ENCODE results near the gene MYBBP1A.

The MYBBP1A gene

DNA sequence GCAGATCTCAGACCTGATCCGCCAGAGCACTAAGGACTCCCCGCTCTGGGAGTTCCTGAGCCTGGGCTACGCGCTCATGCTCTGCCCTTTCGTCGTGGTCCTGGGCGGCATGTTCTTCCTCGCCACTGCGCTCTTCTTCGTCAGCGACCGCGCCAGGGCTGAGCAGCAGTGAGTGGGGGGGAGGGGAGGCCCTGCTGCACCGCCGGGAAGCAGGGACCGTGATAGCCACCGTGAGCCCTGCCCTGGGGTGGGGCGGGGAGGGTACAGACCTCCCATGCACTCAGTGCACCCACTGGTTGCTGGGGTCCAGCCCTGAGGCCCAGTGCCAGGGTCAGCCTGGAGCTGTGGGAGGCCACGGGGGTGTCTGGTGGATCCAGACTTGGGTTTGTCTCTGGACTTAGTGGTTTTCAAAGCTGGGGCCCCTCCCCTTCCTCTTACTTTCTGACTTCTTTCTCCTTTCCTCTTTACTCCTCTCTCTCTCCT is 18.9 kb downstream of the MYBBP1A start:
- DNase-seq (ENCODE audit: low spot score) = no peak

DNA sequence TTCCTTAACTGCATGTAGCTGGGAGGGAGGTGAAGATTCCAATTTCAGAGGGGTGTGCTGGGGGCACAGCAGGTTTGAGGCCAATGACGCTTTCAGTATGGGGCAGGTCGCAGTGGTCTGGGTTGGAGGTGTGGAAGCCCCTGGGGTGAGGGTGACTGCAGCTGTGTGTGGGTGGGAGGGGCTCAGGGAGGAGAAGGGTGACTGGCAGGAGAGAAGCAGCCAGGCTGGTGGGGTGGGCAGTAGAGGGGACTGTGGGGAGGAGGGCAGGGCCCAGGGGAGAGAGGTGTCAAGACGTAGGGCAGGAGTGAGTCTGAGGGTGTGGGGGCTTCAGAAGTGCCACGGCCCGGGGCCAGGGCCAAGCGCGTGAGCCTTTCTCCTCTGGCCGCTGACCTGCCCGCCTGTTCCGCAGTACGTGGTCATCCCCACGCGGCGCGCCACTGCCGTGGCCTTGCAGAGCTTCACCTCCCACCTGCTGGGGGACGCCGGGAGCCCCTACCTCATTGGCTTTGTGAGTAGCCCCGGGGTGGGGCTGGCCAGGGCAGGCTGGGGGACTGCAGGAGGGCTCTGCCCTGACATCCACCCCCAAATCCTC is 19.4 kb downstream of the MYBBP1A start:
- no peak for DNase-seq (ENCODE audit: low spot score)

DNA sequence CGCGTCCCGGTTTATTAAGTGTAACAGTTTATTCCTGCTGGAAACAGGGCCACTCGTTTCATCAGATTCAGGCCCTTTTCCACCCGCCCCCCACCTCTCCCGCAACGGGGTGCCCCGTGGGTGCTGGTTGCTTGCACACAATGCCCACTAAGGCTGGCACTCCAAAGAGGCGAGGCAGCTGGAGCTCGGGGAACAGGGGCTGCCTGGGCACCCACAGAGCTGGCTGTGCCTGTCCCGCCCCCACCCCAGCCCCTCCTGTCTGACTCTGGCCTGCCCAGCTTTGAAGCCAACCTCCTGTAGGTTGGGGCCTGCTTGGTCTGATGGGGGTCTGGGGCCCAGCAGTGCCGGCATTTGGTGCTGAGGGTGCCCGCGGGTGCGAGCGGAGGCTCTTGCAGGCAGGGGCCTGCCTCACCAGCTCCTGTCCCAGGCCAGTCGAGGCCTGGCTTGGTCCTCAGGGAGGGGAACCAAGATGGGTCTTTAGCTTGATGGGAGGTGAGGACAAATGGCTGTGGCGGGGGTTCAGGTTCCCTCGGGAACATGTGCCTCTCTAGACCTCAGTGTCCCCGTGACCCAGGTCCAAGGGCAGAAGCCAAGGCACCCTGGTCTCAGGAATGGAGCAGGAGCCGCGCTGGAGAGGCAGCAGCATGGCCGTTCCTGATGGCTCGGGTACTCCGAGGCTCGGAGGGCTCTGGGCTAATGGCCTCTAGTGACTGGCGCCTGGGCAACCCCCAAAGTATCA is 20.1 kb downstream of the MYBBP1A start:
- DNase-seq (ENCODE audit: low spot score) = no peak

- no peak for DNase-seq (ENCODE audit: low spot score)
Measured at GRCh38 chr17:4534515-4534914, 20.7 kb downstream of the MYBBP1A start.

DNA sequence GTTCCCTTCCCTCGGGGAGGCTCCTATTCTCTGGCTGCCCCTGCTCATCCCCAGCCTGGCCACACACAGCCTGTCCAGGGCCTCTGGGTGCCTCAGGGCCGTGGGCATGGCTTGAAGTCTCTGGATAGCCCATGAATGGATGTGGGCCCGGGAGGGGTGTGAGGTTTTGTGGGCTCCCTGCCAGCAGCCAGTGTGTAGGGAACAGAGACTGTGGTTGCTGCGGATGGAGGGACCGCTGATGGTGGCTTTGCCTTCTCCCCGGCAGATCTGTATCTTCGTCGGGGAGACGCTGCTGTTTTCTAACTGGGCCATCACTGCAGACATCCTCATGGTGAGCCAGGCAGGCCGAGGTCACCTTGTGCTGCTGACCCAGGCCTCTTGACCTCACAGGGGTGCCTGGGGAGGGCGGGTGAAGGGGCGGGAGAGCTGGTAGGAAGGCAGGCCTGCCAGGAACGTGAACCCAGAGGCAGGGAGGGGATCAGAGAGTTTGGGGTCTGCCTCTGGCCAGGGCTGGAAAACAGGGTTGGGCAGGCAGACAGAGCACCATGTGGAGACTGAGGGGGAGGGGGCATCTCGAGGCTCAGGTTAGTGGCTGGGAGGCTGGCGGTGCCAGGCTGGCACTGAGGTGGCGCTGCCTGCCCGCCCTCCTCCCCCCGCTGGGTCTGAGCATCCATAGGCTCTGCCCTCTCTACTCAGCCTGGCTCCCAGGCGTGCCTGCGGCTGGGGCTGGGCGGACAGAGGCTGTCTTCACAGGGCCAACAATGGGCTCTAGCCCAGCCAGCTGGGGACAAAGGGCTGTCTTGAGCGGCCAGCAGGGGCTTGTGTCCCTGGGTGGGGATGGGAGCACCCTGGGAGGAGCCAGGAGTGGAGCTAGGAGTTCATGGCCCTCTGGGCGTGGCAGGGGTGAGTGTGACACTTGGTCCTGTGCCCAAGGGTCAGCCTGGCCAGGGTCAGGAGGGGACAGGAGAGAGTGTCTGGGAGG is 21.4 kb downstream of the MYBBP1A start:
- no peak for DNase-seq (ENCODE audit: low spot score)

DNA sequence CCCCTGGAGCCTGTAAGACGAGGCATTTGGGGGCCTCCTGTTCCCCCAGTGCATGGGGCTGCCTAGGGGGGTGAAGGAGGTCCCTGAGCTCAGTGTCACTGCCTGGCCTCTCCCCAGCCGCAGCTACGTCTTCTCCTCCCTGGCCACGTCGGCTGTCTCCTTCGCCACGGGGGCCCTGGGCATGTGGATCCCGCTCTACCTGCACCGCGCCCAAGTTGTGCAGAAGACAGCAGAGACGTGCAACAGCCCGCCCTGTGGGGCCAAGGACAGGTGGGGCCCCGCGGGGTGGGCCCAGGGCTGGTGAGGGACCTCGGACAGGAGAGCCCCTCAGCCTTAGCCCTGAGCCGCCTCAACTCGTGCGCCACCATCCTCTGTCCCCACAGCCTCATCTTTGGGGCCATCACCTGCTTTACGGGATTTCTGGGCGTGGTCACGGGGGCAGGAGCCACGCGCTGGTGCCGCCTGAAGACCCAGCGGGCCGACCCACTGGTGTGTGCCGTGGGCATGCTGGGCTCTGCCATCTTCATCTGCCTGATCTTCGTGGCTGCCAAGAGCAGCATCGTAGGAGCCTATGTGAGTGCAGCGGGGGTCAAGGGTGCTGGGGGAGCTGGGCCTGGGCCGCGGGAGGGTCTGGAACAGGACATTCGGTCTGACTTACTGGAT is 22.2 kb downstream of the MYBBP1A start:
- no peak for DNase-seq (ENCODE audit: low spot score)

DNA sequence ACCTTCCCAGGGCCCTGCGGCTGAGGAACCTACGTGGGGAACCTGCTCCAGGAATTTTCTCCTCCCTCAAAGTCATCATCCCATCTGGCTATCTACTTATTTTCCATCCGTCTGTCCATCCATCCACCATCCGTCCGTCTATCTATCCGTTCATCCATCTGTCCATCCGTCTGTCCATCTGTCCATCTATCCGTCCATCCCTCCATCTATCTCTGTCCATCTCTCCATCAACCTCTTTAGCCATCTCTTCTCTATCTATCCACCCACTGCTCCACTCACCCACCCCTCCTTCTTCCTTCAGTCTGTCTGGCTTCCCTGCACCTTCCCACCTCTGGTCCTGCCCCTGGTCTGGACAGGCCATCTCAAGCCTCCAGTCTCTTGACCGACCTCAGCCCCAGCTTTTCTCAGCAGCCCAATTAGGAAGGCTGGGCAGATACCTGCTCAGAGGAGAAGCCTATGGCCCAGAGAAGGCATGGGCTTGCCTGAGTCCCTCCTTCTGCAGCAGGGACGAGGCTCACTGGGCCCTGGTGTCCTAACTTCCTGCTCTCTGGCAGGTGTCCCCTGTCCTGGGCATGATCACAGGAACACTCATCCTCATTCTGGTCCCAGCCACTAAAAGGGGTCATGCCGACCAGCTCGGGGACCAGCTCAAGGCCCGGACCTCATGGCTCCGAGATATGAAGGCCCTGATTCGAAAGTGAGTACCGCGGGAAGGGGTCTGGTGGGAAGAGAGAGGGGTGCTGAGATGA is 23.0 kb downstream of the MYBBP1A start:
- no peak for DNase-seq (ENCODE audit: low spot score)

- DNase-seq (ENCODE audit: low spot score) = no peak
Measured at GRCh38 chr17:4530799-4531730, 24.1 kb downstream of the MYBBP1A start.

DNA sequence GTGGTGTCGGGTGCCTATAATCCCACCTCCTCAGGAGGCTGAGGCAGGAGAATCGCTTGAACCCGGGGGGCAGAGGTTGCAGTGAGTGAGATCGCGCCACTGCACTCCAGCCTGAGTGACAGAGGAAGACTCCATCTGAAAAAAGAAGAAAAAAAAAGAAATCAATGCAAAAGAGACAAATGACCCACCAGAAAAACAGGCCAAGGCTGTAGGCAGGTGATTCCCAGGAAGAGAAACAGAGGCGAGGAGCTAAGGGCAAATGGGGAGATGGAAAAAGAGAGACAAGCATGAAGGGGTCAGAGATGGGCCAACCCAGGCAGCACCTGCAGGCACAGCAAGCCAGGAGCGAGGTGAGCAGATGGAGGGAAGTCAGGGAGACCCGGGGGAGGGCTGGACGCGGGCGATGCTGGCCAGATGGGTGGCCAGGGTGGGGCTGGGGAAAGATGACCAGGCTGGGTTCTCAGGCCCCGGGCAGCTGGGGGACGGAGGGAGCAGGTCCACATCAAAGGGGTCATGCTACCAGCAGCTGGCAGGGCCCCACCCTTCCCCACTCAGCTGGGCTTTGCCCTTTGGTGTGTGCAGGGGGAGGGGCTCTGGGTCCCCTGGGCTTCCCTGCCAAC is 25.5 kb downstream of the MYBBP1A start:
- no peak for DNase-seq (ENCODE audit: low spot score)

- DNase-seq (ENCODE audit: low spot score) = no peak
Measured at GRCh38 chr17:4527566-4528125, 27.5 kb downstream of the MYBBP1A start.

DNA sequence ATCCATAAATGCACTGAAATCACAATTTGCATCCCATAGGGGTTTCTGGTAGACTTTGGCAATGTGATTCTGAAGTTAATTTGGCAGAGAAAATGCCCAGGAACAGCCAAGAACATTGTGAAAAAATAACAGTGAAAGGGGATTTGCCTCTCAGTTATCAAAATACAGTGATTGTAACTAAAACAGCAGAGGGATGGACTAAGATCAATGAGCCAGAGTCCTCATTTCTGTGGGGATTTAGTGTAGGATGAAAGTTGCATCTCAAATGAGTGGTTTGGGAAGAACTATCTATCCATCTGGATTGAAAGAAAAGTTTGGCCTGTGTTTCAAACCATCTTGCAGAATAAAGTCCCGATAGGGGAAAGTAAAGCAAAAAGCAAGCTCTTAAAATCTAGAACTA is 28.1 kb downstream of the MYBBP1A start:
- DNase-seq (ENCODE audit: low spot score) = no peak

DNA sequence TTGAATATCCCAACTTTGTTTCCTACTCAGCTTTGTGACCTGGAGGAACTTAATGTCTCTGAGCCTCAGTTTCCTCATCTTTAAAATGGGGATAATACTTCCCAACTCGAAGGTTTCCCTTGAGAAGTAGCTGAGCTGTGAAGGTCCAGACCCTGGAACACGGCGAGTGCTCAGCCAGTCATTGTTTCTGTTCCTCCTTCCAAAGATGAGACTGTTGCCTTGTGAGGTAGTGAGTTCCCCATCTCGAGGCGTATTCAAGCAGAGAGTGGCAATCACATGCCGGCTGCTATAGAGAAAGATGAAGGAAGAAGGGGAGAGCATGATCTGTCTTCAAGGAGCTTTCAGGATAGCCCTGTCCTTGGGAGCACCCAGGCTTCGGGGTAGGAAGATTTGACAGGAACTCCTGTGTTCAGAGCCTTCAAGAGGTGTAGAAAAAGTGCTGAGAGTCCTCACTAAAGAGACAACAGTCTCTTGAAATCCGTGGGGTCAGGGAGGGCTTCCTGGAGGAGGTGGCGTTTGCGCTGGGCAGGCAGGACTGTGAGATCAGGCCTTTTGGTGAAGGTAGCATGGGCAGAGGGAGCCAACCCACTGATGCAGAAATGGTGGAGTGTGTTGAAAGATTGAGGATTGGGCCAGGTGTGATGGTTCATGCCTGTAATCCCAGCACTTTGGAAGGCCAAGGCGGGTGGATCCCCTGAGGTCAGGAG is 29.3 kb downstream of the MYBBP1A start:
- no peak for DNase-seq (ENCODE audit: low spot score)

- no peak for DNase-seq (ENCODE audit: low spot score)
Measured at GRCh38 chr17:4523946-4524345, 31.2 kb downstream of the MYBBP1A start.

DNA sequence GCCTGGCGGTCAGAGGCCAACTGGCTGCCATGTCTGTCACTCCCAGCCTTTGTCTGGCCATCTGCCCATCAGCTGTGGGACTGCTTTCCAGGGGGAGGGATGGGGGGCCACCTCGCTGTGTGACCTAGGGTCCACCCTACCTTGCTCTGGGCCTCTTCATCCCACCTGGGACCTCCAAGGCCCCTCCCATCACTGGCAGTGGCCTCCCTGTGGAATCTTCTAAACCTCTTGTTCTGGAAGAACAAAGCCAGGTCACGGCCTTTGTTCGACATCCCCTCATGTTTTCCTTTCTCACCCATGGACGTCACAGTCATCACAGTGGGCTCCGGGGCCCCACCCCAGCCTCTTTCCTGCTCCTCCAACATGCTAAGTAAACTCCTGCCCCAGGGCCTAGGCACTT is 32.5 kb downstream of the MYBBP1A start:
- DNase-seq (ENCODE audit: low spot score) = no peak

GRCh38 chr17:4520894-4521600 is 34.1 kb downstream of the MYBBP1A start:
- DNase-seq (ENCODE audit: low spot score) = no peak

DNA sequence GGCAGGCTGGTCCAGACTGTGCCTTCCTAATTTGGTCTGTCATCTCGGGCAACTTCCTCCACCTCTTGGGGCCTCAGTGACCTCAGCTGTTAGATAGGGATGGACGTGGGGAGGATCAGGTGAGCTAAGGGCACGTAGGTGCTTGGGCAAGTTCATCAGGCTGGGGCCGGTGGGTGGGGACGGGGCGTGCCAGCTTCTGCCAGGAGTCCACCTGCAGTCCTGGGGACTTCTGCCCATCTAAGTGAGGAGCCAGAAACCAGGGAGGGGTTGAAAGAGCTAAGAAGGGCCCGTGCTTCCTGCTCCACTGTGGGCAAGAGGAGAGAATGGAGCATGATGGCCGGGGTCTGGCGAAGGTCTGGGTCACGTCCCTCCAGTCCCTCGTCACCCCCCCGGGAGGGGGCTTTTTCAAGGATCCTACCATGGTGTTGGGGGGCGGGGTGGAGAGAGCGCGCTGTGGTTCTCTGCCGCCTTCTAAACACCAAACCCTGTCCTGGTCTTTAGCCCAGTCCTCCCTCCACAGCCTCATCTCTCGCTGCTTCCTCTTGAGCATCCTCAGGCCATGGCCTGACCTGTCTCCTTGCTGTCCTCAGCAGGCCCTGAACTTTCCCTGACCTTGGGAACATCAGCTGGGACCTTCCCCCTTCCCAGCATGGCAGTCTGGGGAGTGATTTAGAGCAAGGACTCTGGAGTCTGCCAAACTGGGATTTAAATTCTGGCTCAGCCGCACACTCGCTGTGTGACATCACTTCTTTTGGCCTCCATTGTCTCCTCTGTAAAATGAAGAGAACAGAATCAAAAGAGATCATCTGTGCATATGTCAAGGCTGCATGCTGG is 34.9 kb downstream of the MYBBP1A start:
- no peak for DNase-seq (ENCODE audit: low spot score)

DNA sequence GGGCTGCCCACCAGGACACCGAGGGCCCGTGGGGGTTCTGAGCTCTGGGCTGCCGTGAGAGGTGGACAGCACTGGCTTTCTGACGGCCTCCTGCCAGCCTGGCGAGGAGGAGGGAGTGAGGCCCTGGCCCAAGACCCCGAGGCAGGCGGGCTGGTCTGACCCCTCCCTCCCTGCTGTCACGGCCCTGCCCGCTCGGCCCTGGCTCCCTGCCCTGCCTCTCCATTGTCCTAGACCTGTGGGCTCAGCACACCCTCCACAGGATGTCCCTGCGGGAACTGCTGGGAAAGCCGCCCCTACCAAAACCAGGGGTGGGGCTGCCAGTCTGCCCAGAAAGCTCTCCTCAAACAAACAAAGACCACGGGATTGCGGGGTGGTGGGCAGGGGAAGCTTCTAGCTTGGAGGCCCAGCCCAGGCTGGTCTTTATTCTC is 35.8 kb downstream of the MYBBP1A start:
- no peak for DNase-seq (ENCODE audit: low spot score)

Measured in D341Med (cell line).